H1 (cell line): ENCODE data around the gene TMEM151A. TPM values are rescaled to one million over a fixed set of nuclear protein-coding genes. Genes with fewer than 3 reads are reported as not detected.

Experiments
- CTCF ChIA-PET: fragments of 300-600 bp; sonication (Branson Sonifier 250); formaldehyde crosslinking; loops from one replicate; lab custom pipeline; 2021; ENCODE audit not compliant: partially characterized antibody; lab: Charles Lee
- POLR2A ChIA-PET: fragments of 300-600 bp; sonication (Branson Sonifier 250); formaldehyde crosslinking; loops from one replicate; lab custom pipeline; 2021; ENCODE audit warnings: inconsistent platforms; ENCODE audit not compliant: partially characterized antibody; lab: Charles Lee
- DNase-seq, 2 experiments: peaks; one replicate each; pipeline versions ENCODE4 v3.0.0 to v3.0.0-alpha.2; 2010 to 2022; ENCODE audit warnings: low spot score in 2 of 2, low read depth in 1 of 2, mixed read lengths in 1 of 2
- FAIRE-seq: peaks from 2 replicates; lab custom pipeline; 2011; peaks lifted over from hg19 to GRCh38; lab: Jason Lieb, UNC
- H2AFZ ChIP-seq: 2 replicates; pipeline ENCODE4 v1.8.1; 2012; ENCODE audit warnings: low read length, inconsistent platforms
- H2AK5ac ChIP-seq: 2 replicates; pipeline ENCODE4 v1.6.1; 2013; ENCODE audit warnings: low read depth, low read length
- H2BK120ac ChIP-seq: replicated peaks from 2 replicates; pipeline ENCODE3; 2013; ENCODE audit warnings: low read depth, low read length, inconsistent platforms
- H2BK12ac ChIP-seq: 2 replicates; pipeline ENCODE4 v1.6.1; 2013; ENCODE audit warnings: low read depth, low read length
- H2BK15ac ChIP-seq: 2 replicates; pipeline ENCODE4 v1.6.1; 2013; ENCODE audit warnings: low read length
- H2BK20ac ChIP-seq: 2 replicates; pipeline ENCODE4 v1.6.1; 2013; ENCODE audit warnings: low read length
- H2BK5ac ChIP-seq: 2 replicates; pipeline ENCODE4 v1.6.1; 2013; ENCODE audit warnings: low read depth, low read length
- H3K14ac ChIP-seq: 2 replicates; pipeline ENCODE4 v1.6.1; 2013; ENCODE audit warnings: inconsistent platforms; ENCODE audit not compliant: insufficient read length
- H3K18ac ChIP-seq: 2 replicates; pipeline ENCODE4 v1.6.1; 2013; ENCODE audit warnings: low read length; ENCODE audit errors: extremely low read depth
- H3K23ac ChIP-seq: 2 replicates; pipeline ENCODE4 v1.6.1; 2013; ENCODE audit warnings: inconsistent platforms; ENCODE audit not compliant: insufficient read length
- H3K23me2 ChIP-seq: 2 replicates; pipeline ENCODE4 v1.6.1; 2013; ENCODE audit warnings: low read depth, low read length
- H3K27ac ChIP-seq: 2 replicates; pipeline ENCODE4 v1.6.1; 2011; ENCODE audit warnings: low read depth, low read length, inconsistent platforms
- H3K27me3 ChIP-seq, 4 experiments: replicated peaks in 1 of 4; 1 replicate in 1 of 4; 2 replicates in 3 of 4; pipeline versions ENCODE4 v1.6.1 to v1.8.1; 2011 to 2013; ENCODE audit warnings: low read length in 3 of 4, mild to moderate bottlenecking in 3 of 4, inconsistent platforms in 2 of 4, mixed read lengths in 2 of 4, moderate library complexity in 1 of 4; ENCODE audit not compliant: control insufficient read depth in 3 of 4, insufficient read depth in 3 of 4; ENCODE audit errors: extremely low read depth in 1 of 4
- H3K36me3 ChIP-seq, 4 experiments: 2 replicates each; pipeline versions ENCODE4 v1.6.1 to v1.8.1; 2011 to 2013; ENCODE audit warnings: mild to moderate bottlenecking in 4 of 4, low read length in 3 of 4, moderate library complexity in 2 of 4, control low read depth in 1 of 4, inconsistent platforms in 1 of 4; ENCODE audit not compliant: insufficient read depth in 4 of 4, control insufficient read depth in 2 of 4
- H3K4ac ChIP-seq: replicated peaks from 2 replicates; pipeline ENCODE3; 2013; ENCODE audit warnings: low read length, low read depth, mixed read lengths, inconsistent platforms; ENCODE audit not compliant: insufficient read length
- H3K4me1 ChIP-seq, 4 experiments: replicated peaks in 1 of 4; 1 replicate in 1 of 4; 2 replicates in 3 of 4; pipeline versions ENCODE4 v1.6.1 to v1.8.1; 2011 to 2013; ENCODE audit warnings: low read length in 3 of 4, inconsistent platforms in 2 of 4, mixed read lengths in 1 of 4; ENCODE audit not compliant: insufficient read depth in 4 of 4, control insufficient read depth in 3 of 4
- H3K4me2 ChIP-seq, 2 experiments: 2 replicates each; pipeline versions ENCODE4 v1.6.1 to v1.8.1; 2011 to 2013; ENCODE audit warnings: low read depth in 2 of 2, low read length in 2 of 2, control low read depth in 1 of 2, inconsistent platforms in 1 of 2, mild to moderate bottlenecking in 1 of 2; ENCODE audit not compliant: insufficient read depth in 1 of 2
- H3K4me3 ChIP-seq, 4 experiments: fragments of 200-600, 300-600 bp in 1 of 4; sonication (generic), shearing (Covaris generic), sonication (Bioruptor Twin) in 1 of 4; 2 replicates each; pipeline versions ENCODE4 v1.5.1 to v1.8.1; 2011 to 2016; ENCODE audit warnings: low read length in 4 of 4, low read depth in 3 of 4, control low read depth in 2 of 4, inconsistent platforms in 2 of 4, mild to moderate bottlenecking in 2 of 4, mixed read lengths in 1 of 4, moderate library complexity in 1 of 4; ENCODE audit not compliant: insufficient read depth in 2 of 4; ENCODE audit errors: extremely low read depth in 1 of 4
- H3K56ac ChIP-seq: replicated peaks from 2 replicates; pipeline ENCODE3; 2013; ENCODE audit warnings: low read depth, mild to moderate bottlenecking, mixed read lengths, low read length, inconsistent platforms; ENCODE audit not compliant: insufficient read length
- H3K79me1 ChIP-seq: 2 replicates; pipeline ENCODE4 v1.6.1; 2013; ENCODE audit warnings: low read depth, low read length, control low read depth
- H3K79me2 ChIP-seq, 2 experiments: 2 replicates each; pipeline versions ENCODE4 v1.6.1 to v1.8.1; 2012 to 2013; ENCODE audit warnings: low read length in 2 of 2, mild to moderate bottlenecking in 2 of 2, inconsistent platforms in 1 of 2; ENCODE audit not compliant: insufficient read depth in 2 of 2, control insufficient read depth in 1 of 2
- H3K9ac ChIP-seq, 4 experiments: replicated peaks in 1 of 4; 1 replicate in 1 of 4; 2 replicates in 3 of 4; pipeline versions ENCODE4 v1.6.1 to v1.8.1; 2011 to 2013; ENCODE audit warnings: low read depth in 3 of 4, low read length in 3 of 4, control low read depth in 2 of 4, mild to moderate bottlenecking in 2 of 4, moderate library complexity in 2 of 4, inconsistent platforms in 1 of 4; ENCODE audit errors: extremely low read depth in 1 of 4
- H3K9me3 ChIP-seq, 2 experiments: 2 replicates each; pipeline versions ENCODE4 v1.6.1 to v1.8.1; 2012 to 2013; ENCODE audit warnings: mild to moderate bottlenecking in 2 of 2, moderate library complexity in 2 of 2, control low read depth in 1 of 2, inconsistent platforms in 1 of 2, low read depth in 1 of 2, low read length in 1 of 2, mixed read lengths in 1 of 2; ENCODE audit not compliant: insufficient read depth in 2 of 2
- H4K20me1 ChIP-seq, 2 experiments: replicated peaks in 1 of 2; 2 replicates each; pipeline versions ENCODE3 to v1.8.1; 2011 to 2013; ENCODE audit warnings: inconsistent platforms in 2 of 2, low read length in 2 of 2, mild to moderate bottlenecking in 1 of 2; ENCODE audit not compliant: insufficient read depth in 2 of 2, control insufficient read depth in 1 of 2
- H4K5ac ChIP-seq: 2 replicates; pipeline ENCODE4 v1.6.1; 2013; ENCODE audit warnings: low read length, low read depth, mixed read lengths, inconsistent platforms; ENCODE audit not compliant: insufficient read length
- H4K8ac ChIP-seq: 2 replicates; pipeline ENCODE4 v1.8.0; 2013; ENCODE audit warnings: mild to moderate bottlenecking, moderate library complexity, low read length, inconsistent platforms; ENCODE audit not compliant: insufficient read depth; ENCODE audit errors: extremely low read depth
- H4K91ac ChIP-seq: replicated peaks from 2 replicates; pipeline ENCODE3; 2013; ENCODE audit warnings: low read length, mixed read lengths, inconsistent platforms; ENCODE audit not compliant: insufficient read length
- BACH1 ChIP-seq: IDR thresholded peaks from 2 replicates; pipeline ENCODE4 v1.6.1; 2012; ENCODE audit warnings: low read length, improper control_type of control experiment
- WGBS, 2 experiments: shearing (Covaris generic) in 1 of 2; methylation state at CpG; one replicate each; pipeline versions ENCODE4 v1.1.6 to v1.1.7; 2013 to 2015; ENCODE audit warnings: low lambda C conversion rate in 2 of 2, mixed read lengths in 2 of 2, inconsistent platforms in 1 of 2, low coverage in 1 of 2, missing lambda C conversion rate in 1 of 2; ENCODE audit not compliant: insufficient replicate concordance in 2 of 2, insufficient coverage in 1 of 2, insufficient read length in 1 of 2; ENCODE audit errors: extremely low coverage in 1 of 2, missing lambda C conversion rate in 1 of 2; 5-methylcytosine and 5-hydroxymethylcytosine counted together
- polyA plus RNA-seq, 7 experiments: library from polyadenylated mRNA; depleted of rRNA in 3 of 7; stranded (reverse) in 5 of 7; unstranded in 2 of 7; fragments of >200 nt in 5 of 7; fragments of 200-250 nt in 2 of 7; gene quantifications; 1 replicate in 5 of 7; 2 replicates in 1 of 7; 4 replicates in 1 of 7; pipeline versions ENCODE4 v1.2.1 to v1.2.3, GENCODE V29; 2011 to 2013; ENCODE audit warnings: missing spikeins in 2 of 7, mixed read lengths in 2 of 7
- total RNA-seq: library from RNA; stranded (reverse); fragmentation: NEBNext Ultra II Directional; extraction: Animal tissue kit (Norgen Biotek cat#: 25700); gene quantifications from 2 replicates; pipeline ENCODE4 v1.2.1, GENCODE V29; 2021

Gene TMEM151A
- total and polyA plus RNA-seq, 2 of the 8 experiments (the other 6 are each of a cell fraction or from before 2014, with no cell fraction given), result 3.2 TPM

DNA sequence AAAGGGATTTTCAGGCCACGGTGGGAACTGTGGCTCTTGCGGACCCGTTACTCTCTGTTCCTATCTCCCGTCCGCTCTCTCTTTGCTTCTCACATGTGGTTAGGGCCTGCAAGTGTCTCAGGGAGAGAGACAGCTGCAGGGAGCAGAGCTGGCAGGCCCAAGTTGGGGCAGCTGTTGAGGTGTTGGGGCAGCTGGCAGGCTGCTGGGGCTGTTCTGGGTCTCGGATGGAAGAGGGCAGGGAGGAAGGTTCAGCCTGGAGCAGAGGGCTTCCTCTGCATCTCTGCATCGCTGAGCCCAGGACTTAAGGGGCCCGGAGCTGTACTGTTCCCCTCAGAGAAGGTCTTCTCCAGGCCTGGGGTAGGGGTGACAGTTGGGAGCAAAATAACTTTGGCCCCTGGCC is 16.3 kb upstream of the TMEM151A start:
- no peak overlapping the region for H3K4me2 ChIP-seq
- ChIA-PET CTCF (interaction anchor here (1.5 kb wide), 1 partner anchor 37 kb away, joined by 4 read pairs; no protein-coding TSS in a partner anchor), POLR2A (interaction anchor here (1.2 kb wide), 1 partner anchor 11 kb away, joined by 3 read pairs; no protein-coding TSS in a partner anchor)
- peaks cover 4% of the 10 kb centered on the region; the same call in 1 of the 2 replicates for H3K23me2 ChIP-seq
- peaks cover 0 to 6% of the 10 kb centered on the region in 2 experiments; a peak in 1 of 4 replicates for H3K79me2 ChIP-seq
- no peak overlapping the region for H3K4me3 ChIP-seq
- H3K23ac ChIP-seq, result no peak overlapping the region
- no peak overlapping the region for H2BK20ac ChIP-seq
- peaks cover 0 to 4% (median under 1%) of the 10 kb centered on the region in 4 experiments; a peak in 2 of 7 replicates for H3K27me3 ChIP-seq
- no peak overlapping the region for H4K8ac ChIP-seq
- no peak overlapping the region for H3K27ac ChIP-seq
- no peak overlapping the region for H4K5ac ChIP-seq
- peaks cover 0 to 6% of the 10 kb centered on the region in 2 experiments for H4K20me1 ChIP-seq
- H3K9me3 ChIP-seq, result no peaks in the 10 kb centered on the region
- 91% methylated on average over 8 of the region's 8 CpGs; no CpG with 5 or more reads in 1 of the 2 experiments for WGBS, 2 experiments
- no peak for DNase-seq
- no peak overlapping the region for H3K4ac ChIP-seq
- H2AK5ac ChIP-seq, result no peak overlapping the region
- H3K4me1 ChIP-seq, result peaks cover 0 to 12% (median 3%) of the 10 kb centered on the region in 4 experiments; a peak in 5 of 7 replicates
- no peak overlapping the region for H3K56ac ChIP-seq
- TF ChIP-seq BACH1, result no peak
- H3K14ac ChIP-seq, result no peak overlapping the region
- no peak overlapping the region for H3K9ac ChIP-seq
- peaks cover 4 to 32% (median 15%) of the 10 kb centered on the region in 4 experiments for H3K36me3 ChIP-seq
- H3K79me1 ChIP-seq, result peaks cover 5% of the 10 kb centered on the region; the same call in 1 of the 2 replicates
- no peak overlapping the region for H4K91ac ChIP-seq
- no peak for FAIRE-seq
- no peak overlapping the region for H2BK12ac ChIP-seq
- no peak overlapping the region for H2BK15ac ChIP-seq
- H2BK5ac ChIP-seq, result no peak overlapping the region
- H2BK120ac ChIP-seq, result no peak overlapping the region
- no peak overlapping the region for H3K18ac ChIP-seq
- no peak overlapping the region for H2AFZ ChIP-seq
